ENCODE measurements around the gene MYF6. TPM values are rescaled to one million over a fixed set of nuclear protein-coding genes. Genes with fewer than 3 reads are reported as not detected.

Gene MYF6
- total RNA-seq (2022; extraction: Qiagen RNA extraction), result not detected in 5 replicates

GRCh38 chr12:80707126-80707829, at the start of gene MYF6:
TSS of gene MYF6 (plus strand) at chr12:80707634. CDS start at chr12:80707720, 86 bp downstream.

GRCh38 chr12:80716696-80717469, 9.4 kb downstream of the MYF6 start, which contains the start of gene MYF5:
TSS of gene MYF5 (plus strand) at chr12:80716912. CDS start at chr12:80717064, 152 bp downstream.

Other genes with a start within 250 kb of the MYF6 start
- not detected in 5 replicates for gene MYF5, start 9.3 kb downstream of the MYF6 start, total RNA-seq (2022; extraction: Qiagen RNA extraction)
- 0.19 to 0.35 TPM (median 0.22 TPM) in 5 replicates for gene LIN7A, start 230.3 kb downstream of the MYF6 start, total RNA-seq (2022; extraction: Qiagen RNA extraction)

Measured in A549 treated with AZD2906 at 1 μM for 4 hours (cell line).